ENCODE measurements around the gene C16orf89.

The C16orf89 gene

DNA sequence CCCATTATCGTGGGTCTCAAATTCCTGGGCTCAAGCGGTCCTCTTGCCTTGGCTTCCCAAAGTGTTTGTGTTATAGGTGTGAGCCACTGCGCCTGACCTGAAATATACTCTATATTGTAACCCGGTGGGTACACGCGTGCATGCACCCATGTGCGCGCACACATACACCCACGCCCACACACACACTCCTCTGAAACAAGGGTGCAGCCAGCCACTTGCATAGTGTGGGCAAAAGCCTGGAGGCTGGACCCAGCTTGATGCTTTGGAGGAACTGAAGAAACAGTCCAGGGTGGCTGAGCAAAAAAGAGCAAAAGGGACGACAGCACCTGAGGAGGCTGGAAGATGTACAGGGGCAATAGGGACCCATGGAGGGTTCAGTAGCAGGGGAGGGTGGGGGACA, 61.9 kb downstream of the C16orf89 start:
- no peak overlapping the region for H3K4me3 ChIP-seq (ENCODE audit: control insufficient read depth, low read depth, low read length)
- DNase-seq (ENCODE audit: low read depth): no peak
- TF ChIP-seq, protein P1, sequence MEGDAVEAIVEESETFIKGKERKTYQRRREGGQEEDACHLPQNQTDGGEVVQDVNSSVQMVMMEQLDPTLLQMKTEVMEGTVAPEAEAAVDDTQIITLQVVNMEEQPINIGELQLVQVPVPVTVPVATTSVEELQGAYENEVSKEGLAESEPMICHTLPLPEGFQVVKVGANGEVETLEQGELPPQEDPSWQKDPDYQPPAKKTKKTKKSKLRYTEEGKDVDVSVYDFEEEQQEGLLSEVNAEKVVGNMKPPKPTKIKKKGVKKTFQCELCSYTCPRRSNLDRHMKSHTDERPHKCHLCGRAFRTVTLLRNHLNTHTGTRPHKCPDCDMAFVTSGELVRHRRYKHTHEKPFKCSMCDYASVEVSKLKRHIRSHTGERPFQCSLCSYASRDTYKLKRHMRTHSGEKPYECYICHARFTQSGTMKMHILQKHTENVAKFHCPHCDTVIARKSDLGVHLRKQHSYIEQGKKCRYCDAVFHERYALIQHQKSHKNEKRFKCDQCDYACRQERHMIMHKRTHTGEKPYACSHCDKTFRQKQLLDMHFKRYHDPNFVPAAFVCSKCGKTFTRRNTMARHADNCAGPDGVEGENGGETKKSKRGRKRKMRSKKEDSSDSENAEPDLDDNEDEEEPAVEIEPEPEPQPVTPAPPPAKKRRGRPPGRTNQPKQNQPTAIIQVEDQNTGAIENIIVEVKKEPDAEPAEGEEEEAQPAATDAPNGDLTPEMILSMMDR (IDR thresholded peaks at IDR 0.05; ENCODE audit: control insufficient read depth, insufficient read depth, low read depth, low read length, missing control alignments): no peak

DNA sequence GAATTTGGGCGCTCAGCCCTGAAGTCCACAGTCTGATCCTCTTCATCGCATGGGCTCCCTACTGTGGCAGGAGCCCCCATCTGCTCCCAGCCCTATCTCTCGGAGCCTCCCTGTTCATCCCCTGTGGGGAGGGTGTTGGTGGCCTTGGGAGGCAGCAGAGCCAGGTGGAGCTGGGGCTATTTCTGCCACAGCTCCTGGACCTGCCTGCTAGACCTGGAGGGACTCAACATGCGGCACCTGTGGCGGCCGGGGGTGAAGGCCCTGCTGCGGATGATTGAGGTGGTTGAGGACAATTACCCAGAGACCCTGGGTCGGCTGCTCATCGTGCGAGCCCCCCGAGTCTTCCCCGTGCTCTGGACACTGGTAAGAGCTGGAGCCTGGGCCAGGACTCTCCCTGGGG, 62.5 kb downstream of the C16orf89 start:
- DNase-seq (ENCODE audit: low read depth): no peak
- TF ChIP-seq, protein P1 (IDR thresholded peaks at IDR 0.05; ENCODE audit: control insufficient read depth, insufficient read depth, low read depth, low read length, missing control alignments): no peak
- H3K4me3 ChIP-seq (ENCODE audit: control insufficient read depth, low read depth, low read length): no peak overlapping the region

DNA sequence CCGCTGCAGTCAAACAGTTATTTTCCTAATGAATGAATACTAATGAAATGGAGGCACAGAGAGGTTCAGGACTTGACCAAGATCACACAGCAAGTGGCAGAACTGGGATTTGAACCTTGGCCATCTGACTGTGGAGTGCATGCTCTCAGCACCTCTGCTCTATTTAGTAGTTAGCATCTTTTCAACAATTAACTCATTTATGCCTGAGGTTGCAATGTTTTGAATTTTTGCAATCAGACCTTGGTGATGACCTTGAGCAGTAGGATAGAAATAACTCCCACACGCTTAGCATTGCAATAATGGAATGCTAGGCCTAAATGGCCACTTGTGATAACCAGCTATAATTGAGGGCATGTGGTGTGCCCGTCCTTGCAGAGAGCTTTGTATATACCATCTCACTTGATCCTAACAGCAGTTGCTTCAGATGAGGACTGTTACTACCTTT, 63.0 kb downstream of the C16orf89 start:
- TF ChIP-seq, protein P1 (IDR thresholded peaks at IDR 0.05; ENCODE audit: control insufficient read depth, insufficient read depth, low read depth, low read length, missing control alignments): no peak
- no peak overlapping the region for H3K4me3 ChIP-seq (ENCODE audit: control insufficient read depth, low read depth, low read length)

DNA sequence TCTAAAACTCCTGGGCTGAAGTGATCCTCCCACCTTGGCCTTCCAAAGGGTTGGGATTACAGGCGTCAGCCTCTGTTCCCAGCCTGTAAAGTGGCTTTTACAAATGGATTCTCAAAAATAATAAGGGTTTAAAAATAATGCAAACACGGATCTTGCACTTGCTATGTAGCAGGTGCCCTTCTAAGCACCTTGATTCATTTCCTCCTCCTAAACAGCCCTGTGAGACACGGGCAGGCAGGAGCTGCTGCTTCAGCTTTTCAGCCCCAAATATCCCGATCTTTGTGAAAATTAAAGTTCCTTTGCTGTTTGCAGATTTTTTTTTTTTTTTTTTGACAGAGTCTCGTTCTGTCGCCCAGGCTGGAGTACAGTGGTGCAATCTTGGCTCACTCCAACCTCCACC, 63.8 kb downstream of the C16orf89 start:
- H3K4me3 ChIP-seq (ENCODE audit: control insufficient read depth, low read depth, low read length): no peak overlapping the region
- no peak for DNase-seq (ENCODE audit: low read depth)
- TF ChIP-seq, protein P1 (IDR thresholded peaks at IDR 0.05; ENCODE audit: control insufficient read depth, insufficient read depth, low read depth, low read length, missing control alignments): no peak

More for the DNA sequence above, 63.0 kb downstream of the C16orf89 start:
- DNase-seq (ENCODE audit: low read depth): no peak

DNA sequence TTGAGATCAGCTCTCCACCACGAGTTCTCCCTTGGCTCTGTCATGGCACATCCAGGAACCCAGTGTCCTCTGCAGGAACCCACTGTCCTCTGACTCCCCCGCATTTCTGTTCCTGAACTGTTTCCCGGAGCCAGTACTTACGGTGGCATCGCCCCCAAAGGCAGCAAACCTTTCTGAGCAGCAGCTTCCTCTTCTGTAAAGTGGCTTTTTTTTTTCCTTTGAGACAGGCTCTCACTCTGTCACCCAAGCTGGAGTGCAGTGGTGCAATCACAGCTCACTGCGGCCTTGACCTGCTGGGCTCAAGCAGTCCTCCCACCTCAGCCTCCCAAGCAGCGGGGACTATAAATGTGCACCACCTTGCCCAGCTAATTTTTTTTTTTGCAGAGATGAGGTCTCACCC, 64.2 kb downstream of the C16orf89 start:
- no peak overlapping the region for H3K4me3 ChIP-seq (ENCODE audit: control insufficient read depth, low read depth, low read length)
- TF ChIP-seq, protein P1 (IDR thresholded peaks at IDR 0.05; ENCODE audit: control insufficient read depth, insufficient read depth, low read depth, low read length, missing control alignments): no peak
- DNase-seq (ENCODE audit: low read depth): no peak

DNA sequence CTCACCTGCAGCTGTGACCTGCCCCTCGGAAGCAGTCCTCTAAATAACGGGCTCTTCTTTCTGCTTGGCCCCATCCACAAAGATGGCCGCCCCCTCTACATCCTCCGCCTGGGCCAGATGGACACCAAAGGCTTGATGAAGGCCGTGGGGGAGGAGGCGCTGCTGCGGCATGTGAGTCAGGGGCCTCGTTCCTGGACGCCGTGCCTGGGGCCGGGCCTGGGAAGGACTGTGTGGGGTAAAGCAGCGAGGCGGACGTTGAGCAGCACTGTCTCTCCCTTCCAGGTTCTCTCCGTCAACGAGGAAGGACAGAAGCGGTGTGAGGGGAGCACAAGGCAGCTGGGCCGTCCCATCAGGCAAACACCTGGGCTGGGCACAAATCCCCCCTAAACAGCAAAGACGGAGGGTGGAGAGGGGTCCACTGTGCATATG, 65.2 kb downstream of the C16orf89 start:
- no peak for DNase-seq (ENCODE audit: low read depth)
- TF ChIP-seq, protein P1 (IDR thresholded peaks at IDR 0.05; ENCODE audit: control insufficient read depth, insufficient read depth, low read depth, low read length, missing control alignments): no peak
- no peak overlapping the region for H3K4me3 ChIP-seq (ENCODE audit: control insufficient read depth, low read depth, low read length)

All from AG09309 (cell line).